PC-9 (cell line): ENCODE data around the gene STK39.
"Not testable (repeated sequence)": the region's sequence is repeated elsewhere in the genome, so short reads cannot be mapped to it uniquely, and the experiment has no call there.

Experiments used
- EZH2 ChIP-seq: fragments of 200-600 bp; sonication (generic); IDR thresholded peaks from 2 replicates; pipeline ENCODE4 v1.8.0; 2017; ENCODE audit warnings: antibody characterized with exemption, low read depth
- TF ChIP-seq, protein P1 (sequence below): fragments of 200-600 bp; sonication (generic); conservative IDR thresholded peaks from 2 replicates; pipeline ENCODE4 v1.6.1; 2017; ENCODE audit warnings: mixed run types, antibody characterized with exemption, mild to moderate bottlenecking, moderate library complexity

GRCh38 chr2:168081452-168081851 is 165.9 kb downstream of the STK39 start:
- not testable (repeated sequence) for TF ChIP-seq EZH2
- TF ChIP-seq, protein P1, sequence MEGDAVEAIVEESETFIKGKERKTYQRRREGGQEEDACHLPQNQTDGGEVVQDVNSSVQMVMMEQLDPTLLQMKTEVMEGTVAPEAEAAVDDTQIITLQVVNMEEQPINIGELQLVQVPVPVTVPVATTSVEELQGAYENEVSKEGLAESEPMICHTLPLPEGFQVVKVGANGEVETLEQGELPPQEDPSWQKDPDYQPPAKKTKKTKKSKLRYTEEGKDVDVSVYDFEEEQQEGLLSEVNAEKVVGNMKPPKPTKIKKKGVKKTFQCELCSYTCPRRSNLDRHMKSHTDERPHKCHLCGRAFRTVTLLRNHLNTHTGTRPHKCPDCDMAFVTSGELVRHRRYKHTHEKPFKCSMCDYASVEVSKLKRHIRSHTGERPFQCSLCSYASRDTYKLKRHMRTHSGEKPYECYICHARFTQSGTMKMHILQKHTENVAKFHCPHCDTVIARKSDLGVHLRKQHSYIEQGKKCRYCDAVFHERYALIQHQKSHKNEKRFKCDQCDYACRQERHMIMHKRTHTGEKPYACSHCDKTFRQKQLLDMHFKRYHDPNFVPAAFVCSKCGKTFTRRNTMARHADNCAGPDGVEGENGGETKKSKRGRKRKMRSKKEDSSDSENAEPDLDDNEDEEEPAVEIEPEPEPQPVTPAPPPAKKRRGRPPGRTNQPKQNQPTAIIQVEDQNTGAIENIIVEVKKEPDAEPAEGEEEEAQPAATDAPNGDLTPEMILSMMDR = not testable (repeated sequence)
